GM18951 (cell line): ENCODE results near the gene PRPF40A.

Experiments used
- POLR2A ChIP-seq: IDR thresholded peaks from 4 replicates; pipeline ENCODE4 v1.6.1; 2011; ENCODE audit warnings: mild to moderate bottlenecking; ENCODE audit not compliant: insufficient read length, insufficient read depth; ENCODE audit errors: extremely low read depth
- in situ Hi-C: fragments of 300-500 bp; cut with MboI; formaldehyde crosslinking; loops from one replicate; pipeline ENCODE4 v1.12.0; 2022; ENCODE audit warnings: low sequenced_read_pairs, mixed read lengths, inconsistent platforms; ENCODE audit not compliant: unreplicated experiment

Gene PRPF40A

GRCh38 chr2:152617456-152618192, 99.6 kb downstream of the PRPF40A start:
- TF ChIP-seq POLR2A = no peak
- in situ Hi-C loops = no loop called here

GRCh38 chr2:152615177-152615576, 102.1 kb downstream of the PRPF40A start:
- TF ChIP-seq POLR2A = no peak
- in situ Hi-C loops = no loop called here

- in situ Hi-C loops = no loop called here
- no peak for TF ChIP-seq POLR2A
Measured at GRCh38 chr2:152613235-152613634, 104.0 kb downstream of the PRPF40A start.

DNA sequence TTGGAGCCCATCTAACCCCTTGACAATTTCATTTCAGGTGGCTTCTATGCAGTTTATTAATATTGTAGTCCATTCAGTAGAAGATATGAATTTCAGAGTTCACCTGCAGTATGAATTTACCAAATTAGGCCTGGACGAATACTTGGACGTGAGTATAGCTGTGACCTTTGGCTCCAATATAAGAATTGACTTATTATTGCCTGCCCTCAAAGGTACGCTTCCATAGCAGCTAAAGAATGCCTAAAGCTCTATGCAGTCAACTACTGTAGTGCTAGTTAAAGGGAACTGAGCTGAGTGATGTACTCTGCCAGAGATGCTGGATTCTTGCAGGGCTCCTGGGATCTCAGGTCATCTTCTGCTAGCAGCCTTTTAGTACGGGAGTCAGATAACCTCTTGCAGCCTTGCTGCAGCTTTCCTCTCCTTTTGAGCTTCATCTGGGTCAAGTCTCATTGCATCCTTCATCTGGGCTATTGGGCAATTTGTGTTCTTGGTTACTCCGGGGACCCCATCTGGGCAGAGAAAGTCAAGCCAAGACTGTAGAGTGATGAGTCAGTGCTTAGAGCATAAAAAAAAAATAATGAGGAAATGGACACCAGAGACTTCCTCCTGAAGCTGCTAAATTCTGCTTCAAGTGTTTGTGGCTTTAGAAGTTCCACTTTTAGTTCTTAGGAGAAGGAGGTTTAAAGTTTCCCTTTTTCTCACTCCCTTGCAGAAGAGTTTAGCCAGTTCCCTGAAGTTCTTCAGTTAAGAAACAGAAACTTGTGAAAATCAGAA, 105.6 kb downstream of the PRPF40A start:
- in situ Hi-C loops = no loop called here
- TF ChIP-seq POLR2A = no peak

DNA sequence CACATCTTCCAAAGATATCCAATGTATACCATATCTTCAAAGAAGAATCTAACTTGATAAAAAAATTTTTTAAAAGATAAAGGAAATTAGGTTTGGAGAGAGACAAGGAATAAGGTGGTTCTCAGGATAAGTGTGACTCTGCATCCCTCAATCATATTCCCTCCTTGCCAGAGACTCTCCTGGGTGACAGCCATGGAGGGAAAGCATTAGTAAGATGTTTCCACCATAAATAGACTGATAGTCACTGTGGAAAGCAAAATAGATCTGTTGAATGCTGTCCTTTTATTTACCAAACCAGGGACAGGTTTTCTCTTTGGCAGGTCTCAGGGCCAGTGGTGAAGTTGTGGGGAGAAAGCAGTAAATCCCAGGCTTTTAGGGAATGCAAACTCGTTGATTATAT, 107.6 kb downstream of the PRPF40A start:
- in situ Hi-C loops = no loop called here
- TF ChIP-seq POLR2A = no peak

DNA sequence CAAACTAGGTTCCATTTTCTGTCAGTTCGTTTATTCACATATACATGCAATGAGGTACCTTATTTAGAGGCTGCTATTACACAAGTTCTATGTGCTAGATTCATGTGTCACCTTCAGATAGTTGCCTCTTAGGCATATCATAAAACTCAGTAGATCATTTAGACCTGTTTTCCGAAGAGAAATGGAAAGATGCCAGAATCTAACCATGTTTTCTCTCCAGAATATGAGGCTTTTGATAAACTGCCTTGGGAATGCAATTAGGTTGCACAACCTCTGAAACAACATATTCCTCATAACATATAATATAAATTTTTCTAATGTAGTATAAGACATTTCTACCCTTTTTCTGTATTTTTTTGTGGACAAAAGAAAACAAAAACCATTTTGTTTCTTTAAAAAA, 108.1 kb downstream of the PRPF40A start:
- no peak for TF ChIP-seq POLR2A
- in situ Hi-C loops = no loop called here

- in situ Hi-C loops = no loop called here
- TF ChIP-seq POLR2A = no peak
Measured at GRCh38 chr2:152607793-152608300, 109.4 kb downstream of the PRPF40A start.

DNA sequence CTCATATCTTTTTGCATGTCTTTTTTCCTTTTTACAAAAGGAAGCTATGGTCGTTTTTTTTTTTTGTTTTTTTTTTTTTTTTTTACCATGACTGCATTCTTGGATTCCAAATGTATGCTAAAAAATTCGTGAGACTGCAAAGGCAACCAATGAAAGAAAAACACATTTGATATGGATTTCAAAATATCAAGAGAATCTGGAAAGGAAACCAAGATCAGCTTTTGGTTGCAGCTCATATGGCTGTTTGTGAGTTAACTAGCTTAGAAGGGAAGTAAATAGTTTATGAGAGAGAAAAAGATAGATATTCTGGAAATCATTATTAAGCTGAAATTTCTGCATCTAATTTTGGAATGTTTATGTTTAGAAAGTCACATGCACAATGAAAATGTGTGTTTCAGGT, 110.3 kb downstream of the PRPF40A start:
- in situ Hi-C loops = no loop called here
- TF ChIP-seq POLR2A = no peak

DNA sequence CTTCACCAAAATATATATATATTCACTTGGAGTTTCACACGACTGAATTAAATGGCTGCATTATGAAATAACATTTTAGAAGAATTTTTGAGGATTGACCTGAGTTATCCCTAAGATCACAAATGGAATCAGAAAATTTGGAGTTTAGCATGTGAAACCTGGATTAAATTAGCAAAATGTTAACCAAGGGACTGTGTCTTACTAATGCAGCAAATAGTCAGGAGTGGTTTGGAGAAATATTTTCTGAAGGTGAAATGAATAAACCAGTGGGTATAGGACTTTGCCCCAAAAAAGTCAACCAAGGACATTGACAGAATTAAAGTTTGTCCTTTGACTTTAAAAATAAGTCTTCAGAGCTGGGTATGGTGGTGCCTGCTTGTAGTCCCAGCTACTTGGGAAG, 111.2 kb downstream of the PRPF40A start:
- in situ Hi-C loops = no loop called here
- no peak for TF ChIP-seq POLR2A

GRCh38 chr2:152603166-152603565, 114.1 kb downstream of the PRPF40A start:
- TF ChIP-seq POLR2A = no peak
- in situ Hi-C loops = no loop called here

GRCh38 chr2:152602750-152603149, 114.5 kb downstream of the PRPF40A start:
- in situ Hi-C loops = no loop called here
- TF ChIP-seq POLR2A = no peak
